Measurements from ENCODE around the gene GPALPP1.
"Not testable (repeated sequence)": the region's sequence is repeated elsewhere in the genome, so short reads cannot be mapped to it uniquely, and the experiment has no call there.

GPALPP1 gene

GRCh38 chr13:45007225-45007624 is 17.9 kb downstream of the GPALPP1 start:
- no peak for DNase-seq (ENCODE audit: low spot score)

DNA sequence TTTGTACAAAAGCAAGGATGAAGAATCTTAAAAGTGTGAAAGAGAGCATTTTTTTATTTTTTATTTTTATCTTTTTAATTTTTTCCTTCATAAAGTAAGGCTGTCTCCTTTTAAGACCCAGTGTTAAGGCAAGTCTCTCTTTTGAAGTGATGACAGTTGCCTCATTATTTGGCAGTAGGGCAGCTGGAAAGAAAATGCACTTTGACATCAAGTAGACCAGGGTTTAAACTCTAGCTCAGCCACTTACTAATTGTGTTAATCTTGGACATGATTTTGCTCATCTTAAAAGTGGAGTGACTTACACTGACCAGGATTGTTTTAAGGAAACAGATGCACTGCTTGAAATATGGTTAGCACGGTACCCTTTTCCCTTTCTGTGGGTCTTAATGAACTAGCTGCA is 18.5 kb downstream of the GPALPP1 start:
- no peak for DNase-seq (ENCODE audit: low spot score)

DNA sequence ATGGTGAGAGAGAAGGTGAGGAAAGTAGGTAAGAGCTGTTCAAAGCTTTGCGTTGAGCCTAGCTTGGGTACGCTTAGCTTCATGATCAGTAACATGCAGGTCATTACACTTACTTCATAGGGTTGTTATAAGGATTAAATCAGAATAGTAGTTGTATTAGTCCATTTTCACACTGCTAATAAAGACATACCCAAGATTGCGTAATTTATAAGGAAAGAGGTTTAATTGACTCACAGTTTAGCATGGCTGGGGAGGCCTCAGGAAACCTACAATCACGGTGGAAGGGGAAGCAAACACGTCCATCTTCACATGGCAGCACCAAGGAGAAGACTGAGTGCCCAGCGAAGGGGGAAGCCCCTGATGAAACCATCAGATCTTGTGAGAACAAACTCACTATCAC is 21.9 kb downstream of the GPALPP1 start:
- DNase-seq (ENCODE audit: low spot score), result no peak

DNA sequence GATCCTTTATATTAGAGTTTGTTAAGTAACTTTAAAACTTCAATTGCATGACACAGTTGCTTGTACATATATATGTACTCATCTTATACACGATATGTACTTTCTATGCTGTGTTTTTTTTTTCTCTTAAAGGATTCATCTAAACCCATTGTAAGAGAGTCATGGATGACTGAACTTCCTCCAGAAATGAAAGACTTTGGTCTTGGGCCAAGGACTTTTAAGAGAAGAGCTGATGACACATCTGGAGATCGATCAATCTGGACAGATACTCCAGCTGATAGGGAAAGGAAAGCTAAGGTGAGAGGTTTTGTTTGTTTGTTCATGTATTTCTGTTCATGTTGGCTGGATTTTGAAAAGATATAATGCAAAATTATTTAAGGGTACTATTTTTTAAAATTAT is 26.0 kb downstream of the GPALPP1 start:
- DNase-seq (ENCODE audit: low spot score), result no peak

DNA sequence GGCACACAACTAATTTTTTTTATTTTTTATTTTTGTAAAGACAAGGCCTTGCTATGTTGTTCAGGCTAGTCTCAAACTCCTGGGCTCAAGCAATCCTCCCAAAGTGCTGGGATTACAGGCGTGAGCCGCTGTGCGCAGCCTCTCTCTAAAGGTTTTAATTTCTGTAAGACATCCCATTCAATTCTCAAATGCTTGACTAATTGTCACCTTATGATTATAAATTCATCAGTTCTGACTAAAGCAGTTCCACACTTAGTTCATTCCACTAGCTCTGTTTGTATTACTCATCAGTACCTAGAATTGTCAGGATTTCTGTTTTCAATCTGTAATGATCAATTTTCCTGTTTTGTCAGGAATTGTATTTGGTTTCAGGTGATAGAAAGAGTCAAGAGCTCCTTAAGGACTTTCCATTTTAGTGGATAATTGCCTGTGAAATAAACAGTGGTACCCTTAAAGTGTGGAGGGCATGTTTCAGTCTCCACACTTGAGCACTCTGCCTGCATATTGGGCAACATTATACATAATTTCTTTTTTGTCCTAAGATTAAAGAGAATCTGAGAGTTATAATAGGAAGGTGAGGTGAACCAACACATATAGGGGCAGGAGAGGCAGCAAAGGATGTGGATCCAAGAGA is 27.6 kb downstream of the GPALPP1 start:
- no peak for DNase-seq (ENCODE audit: low spot score)

DNA sequence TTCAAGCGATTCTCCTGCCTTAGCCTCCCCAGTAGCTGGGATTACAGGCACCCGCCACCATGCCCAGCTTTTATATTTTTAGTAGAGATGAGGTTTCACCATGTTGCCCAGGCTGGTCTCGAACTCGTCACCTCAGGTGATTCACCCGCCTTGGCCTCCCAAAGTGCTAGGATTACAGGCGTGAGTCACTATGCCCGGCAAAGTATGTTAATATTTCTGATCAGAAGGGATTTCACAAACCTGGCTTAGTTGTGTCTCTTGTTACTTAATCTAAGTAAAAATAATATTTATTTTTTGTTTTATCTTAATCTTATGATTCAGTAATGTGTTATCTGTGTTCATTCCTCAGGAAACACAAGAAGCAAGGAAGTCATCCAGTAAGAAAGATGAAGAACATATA is 30.6 kb downstream of the GPALPP1 start:
- not testable (repeated sequence) for DNase-seq (ENCODE audit: low spot score)

DNA sequence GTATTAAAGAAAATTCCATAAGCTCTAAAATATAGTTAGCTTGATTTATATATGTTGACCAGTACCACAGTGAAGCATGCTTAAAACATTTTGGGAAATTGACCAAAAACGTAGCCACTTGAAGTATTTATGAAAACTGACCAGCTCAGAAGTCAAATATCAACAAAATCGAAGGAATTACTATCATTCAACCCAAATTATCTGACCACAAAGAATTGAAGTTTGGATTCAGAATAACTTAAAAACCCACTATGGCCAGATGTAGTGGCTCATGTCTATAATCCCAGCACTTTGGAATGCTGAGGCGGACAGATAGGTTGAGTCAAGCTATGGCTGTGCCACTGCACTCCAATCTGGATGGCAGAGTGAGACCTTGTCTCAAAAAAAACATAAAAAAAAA is 31.9 kb downstream of the GPALPP1 start:
- no peak for DNase-seq (ENCODE audit: low spot score)

DNA sequence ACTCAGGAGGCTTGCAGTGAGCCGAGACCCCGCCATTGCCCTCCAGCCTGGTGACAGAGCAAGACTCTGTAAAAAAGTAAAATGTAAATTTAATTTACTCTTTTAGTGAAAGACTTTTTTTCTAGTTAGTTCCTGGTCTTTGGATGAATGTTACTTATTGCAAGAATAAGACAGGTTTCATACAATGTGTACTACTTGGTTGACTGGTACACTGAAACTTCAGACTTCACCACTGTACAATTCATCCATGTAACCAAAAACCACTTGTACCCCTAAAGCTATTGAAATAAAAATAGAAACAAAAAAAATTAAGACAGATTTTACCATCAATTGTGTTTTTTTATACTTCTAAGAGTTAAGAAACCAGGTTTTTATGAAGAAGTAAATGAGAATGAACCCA is 35.5 kb downstream of the GPALPP1 start:
- DNase-seq (ENCODE audit: low spot score), result no peak

GRCh38 chr13:45034342-45034741 is 45.0 kb downstream of the GPALPP1 start:
- no peak for DNase-seq (ENCODE audit: low spot score)

- no peak for DNase-seq (ENCODE audit: low spot score)
Observed at GRCh38 chr13:45036206-45036605, 46.9 kb downstream of the GPALPP1 start.

DNA sequence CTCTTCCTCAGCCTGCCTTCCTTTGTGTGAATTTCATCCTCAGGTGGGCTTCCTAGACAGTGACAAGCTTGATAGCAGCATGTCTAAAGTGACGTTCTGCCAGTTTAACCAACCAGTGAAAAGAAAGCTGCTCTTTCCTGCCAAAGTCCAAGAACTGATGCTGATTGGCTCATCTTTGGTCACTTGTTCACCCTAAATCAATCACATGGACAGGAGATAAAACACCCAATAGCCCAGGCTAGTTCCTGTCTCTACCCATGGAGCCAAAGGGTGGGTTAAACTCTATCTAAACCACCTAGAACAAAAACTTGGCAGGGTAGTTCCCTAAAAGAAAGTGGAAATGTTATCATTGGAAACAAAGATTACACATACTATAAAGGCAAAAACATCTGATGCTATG is 50.8 kb downstream of the GPALPP1 start:
- no peak for DNase-seq (ENCODE audit: low spot score)

DNA sequence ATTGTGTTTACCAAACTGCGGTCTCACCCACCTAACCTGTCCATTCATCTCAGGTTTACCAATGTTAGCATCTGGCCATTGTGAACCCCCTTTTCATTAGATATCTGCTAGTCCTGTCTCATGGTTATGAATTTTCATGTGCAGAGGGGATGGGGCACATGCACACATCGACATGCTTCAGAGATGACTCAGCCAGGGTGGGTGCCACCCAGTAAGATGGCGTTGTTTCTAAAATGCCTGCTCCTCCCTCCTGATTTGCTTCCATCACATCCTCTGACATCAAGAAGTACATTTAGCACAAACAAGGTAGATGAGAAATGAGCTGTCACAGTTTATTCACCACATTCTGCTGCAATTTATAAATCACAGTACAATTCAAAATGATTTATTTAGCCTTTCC is 51.3 kb downstream of the GPALPP1 start:
- DNase-seq (ENCODE audit: low spot score), result no peak

DNA sequence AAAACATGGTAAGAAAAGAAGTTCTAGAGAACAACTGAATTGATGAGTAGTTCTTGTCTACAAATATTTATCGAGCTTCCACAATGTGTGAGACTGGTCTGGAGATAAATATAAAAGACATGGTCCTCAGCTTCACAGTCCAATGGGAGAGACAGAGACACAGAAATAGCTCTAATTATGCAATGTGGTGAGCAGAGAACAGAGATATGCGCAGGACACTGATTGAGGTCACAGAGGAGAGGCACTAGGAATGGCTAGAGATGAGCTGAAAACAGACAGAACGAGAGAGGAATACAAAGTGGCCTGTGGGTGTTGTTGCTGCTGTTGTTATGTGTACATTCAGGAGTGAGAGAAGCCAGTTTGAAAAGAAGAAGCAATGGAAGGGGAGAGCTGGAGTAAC is 53.2 kb downstream of the GPALPP1 start:
- DNase-seq (ENCODE audit: low spot score), result no peak

DNA sequence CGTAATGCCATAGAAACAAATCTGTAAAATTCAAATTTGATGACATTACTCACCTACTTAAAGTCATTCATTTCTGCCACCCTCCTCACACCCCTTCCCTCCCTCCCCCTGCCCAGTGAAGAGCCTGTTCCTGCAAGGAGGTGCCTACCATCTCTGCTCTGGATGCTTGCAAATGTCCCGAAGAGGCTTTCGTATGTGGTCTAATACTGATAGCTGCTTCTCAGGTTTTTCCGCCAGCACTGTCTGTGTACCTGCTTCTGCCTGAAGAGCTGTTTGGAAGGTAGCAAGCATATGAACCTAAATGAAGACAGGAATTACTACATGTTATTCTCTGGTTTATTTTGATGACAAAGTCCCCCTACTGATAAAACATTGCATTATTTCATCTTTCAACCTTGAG is 57.1 kb downstream of the GPALPP1 start:
- no peak for DNase-seq (ENCODE audit: low spot score)

- DNase-seq (ENCODE audit: low spot score), result peak; percentile 80
Observed at GRCh38 chr13:45047394-45048310, 58.3 kb downstream of the GPALPP1 start.

DNA sequence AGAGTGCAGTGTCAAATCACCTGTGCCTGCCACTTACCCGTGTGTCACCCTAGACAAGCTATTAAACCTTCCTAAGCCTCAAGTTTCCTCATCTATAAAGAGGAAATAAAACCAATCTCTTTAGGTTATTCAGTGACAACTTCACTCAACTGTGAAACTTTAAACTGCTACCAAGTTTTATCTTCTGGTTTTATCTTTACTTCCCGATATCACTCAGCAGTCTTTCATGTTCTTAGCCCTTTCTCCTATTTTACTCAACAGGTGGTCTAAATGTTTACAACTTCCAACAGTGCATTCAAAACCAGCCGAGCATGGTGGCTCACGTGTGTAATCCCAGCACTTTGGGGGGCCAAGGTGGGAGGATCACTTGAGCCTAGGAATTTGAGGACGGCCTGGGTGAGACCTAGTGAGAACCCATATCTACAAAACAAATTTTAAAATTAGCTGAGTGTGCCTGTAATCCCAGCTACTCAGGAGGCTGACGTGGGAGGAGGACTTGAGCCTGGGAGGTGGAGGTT is 59.6 kb downstream of the GPALPP1 start:
- DNase-seq (ENCODE audit: low spot score), result no peak

- no peak for DNase-seq (ENCODE audit: low spot score)
Observed at GRCh38 chr13:45049478-45049877, 60.1 kb downstream of the GPALPP1 start.

DNA sequence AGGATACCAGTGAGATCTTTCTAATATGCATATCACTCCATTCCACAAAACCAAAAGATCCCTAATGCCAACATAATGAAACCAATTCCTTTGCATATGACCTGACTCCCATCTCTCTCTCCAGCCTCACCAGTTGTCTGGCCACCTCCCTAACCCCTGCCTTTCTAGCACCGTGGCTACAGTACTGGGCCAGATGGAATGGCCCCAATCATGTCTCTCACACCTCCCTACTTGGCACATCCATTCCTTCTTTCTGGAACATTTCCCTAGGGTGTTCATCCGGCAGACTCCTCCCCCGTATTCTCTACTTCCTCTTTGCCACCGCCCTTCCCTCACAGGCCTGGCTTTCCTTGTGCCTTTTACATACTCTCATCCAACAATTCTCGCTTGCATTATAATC is 62.0 kb downstream of the GPALPP1 start:
- DNase-seq (ENCODE audit: low spot score), result no peak

- DNase-seq (ENCODE audit: low spot score), result peak; percentile 72
Observed at GRCh38 chr13:45055198-45055901, 66.0 kb downstream of the GPALPP1 start.

- peak; percentile 41 for DNase-seq (ENCODE audit: low spot score)
Observed at GRCh38 chr13:45055902-45056648, 66.7 kb downstream of the GPALPP1 start.

DNA sequence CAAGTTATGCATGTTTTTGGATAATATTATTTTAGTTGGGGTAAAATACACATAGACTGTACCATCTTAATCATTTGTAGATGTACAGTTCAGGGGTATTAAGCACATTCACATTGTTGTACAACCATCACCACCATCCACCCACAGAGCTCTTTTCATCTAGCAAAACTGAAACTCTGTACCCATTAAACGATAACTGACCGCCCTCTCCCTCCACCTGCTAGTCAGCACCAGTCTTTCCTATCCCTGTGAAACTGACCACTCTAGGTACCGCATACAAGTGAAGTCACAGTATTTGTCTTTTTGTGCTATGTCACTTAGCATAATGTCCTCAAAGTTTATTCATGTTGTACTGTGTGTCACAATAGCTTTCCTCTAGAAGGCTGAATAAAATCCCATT is 70.7 kb downstream of the GPALPP1 start:
- DNase-seq (ENCODE audit: low spot score), result no peak

DNA sequence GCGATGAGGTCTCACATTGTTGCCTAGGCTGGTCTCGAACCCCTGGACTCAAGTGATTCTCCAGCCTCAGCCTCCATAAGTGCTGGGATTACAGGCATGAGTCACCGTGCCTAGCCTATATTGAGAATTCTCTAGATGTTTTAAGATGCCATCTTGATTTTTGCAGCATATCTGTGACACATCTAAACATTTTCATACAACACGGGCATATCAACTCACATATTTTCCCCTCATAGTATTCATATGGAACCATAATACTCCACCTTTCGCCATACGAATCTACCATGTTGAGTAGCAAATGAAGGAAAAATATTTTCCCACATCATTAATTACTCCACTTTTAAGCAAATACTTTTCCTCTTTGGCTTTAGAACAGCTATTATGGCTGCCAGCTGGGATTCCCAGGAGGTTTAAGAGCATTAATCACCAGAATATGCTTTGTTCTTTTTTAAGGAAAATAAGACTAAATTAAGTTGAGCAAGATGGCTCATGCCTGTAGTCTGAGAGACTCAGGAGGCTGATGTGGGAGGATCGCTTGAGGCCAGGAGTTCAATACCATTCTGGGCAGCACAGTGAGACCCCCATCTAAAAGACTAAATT is 74.0 kb downstream of the GPALPP1 start:
- DNase-seq (ENCODE audit: low spot score), result no peak

Data from COLO829 (cell line).